CD14-positive monocyte (primary cell): ENCODE data around the gene NAP1L4. TPM values are rescaled to one million over a fixed set of nuclear protein-coding genes. Genes with fewer than 3 reads are reported as not detected.

Experiments
- DNase-seq, 3 donors: peaks; one replicate each; pipeline ENCODE4 v3.0.0-alpha.2; 2011 to 2022
- H2AFZ ChIP-seq: 2 replicates; pipeline ENCODE4 v1.6.0; 2012; ENCODE audit warnings: mild to moderate bottlenecking, low read depth, low read length, inconsistent platforms; ENCODE audit not compliant: insufficient read depth, poor library complexity, severe bottlenecking
- H3K27ac ChIP-seq, 2 donors: 1 replicate in 1 of 2; 2 replicates in 1 of 2; pipeline ENCODE4 v1.5.1; 2012 to 2013; ENCODE audit warnings: low read length in 2 of 2, control low read depth in 1 of 2, inconsistent platforms in 1 of 2, low read depth in 1 of 2, mild to moderate bottlenecking in 1 of 2
- H3K27me3 ChIP-seq, 2 donors: one replicate each; pipeline versions ENCODE4 v1.6.0 to v1.6.1; 2011 to 2013; ENCODE audit warnings: low read length in 2 of 2; ENCODE audit not compliant: control insufficient read depth in 2 of 2, insufficient read depth in 2 of 2
- H3K36me3 ChIP-seq, 2 donors: replicated peaks in 1 of 2; 1 replicate in 1 of 2; 2 replicates in 1 of 2; pipeline versions ENCODE4 v1.5.1 to v1.6.1; 2012 to 2013; ENCODE audit warnings: low read length in 2 of 2, control low read depth in 1 of 2, inconsistent platforms in 1 of 2, mild to moderate bottlenecking in 1 of 2; ENCODE audit not compliant: insufficient read depth in 2 of 2, control insufficient read depth in 1 of 2
- H3K4me1 ChIP-seq, 2 donors: 1 replicate in 1 of 2; 2 replicates in 1 of 2; pipeline versions ENCODE4 v1.5.1 to v1.6.1; 2012 to 2013; ENCODE audit warnings: low read length in 2 of 2, control low read depth in 1 of 2, inconsistent platforms in 1 of 2, mild to moderate bottlenecking in 1 of 2, moderate library complexity in 1 of 2; ENCODE audit not compliant: insufficient read depth in 2 of 2, control insufficient read depth in 1 of 2
- H3K4me2 ChIP-seq: replicated peaks from 2 replicates; pipeline ENCODE3; 2012; ENCODE audit warnings: low read length, moderate library complexity, mild to moderate bottlenecking; ENCODE audit not compliant: poor library complexity, severe bottlenecking; ENCODE audit errors: extremely low read depth
- H3K4me3 ChIP-seq, 3 experiments: fragments of 200-600 bp in 1 of 3; sonication (generic) in 1 of 3; replicated peaks in 1 of 3; 1 replicate in 2 of 3; 2 replicates in 1 of 3; pipeline ENCODE4 v1.5.1; 2011 to 2013; ENCODE audit warnings: low read length in 3 of 3, mild to moderate bottlenecking in 3 of 3, control low read depth in 2 of 3, low read depth in 2 of 3, inconsistent platforms in 1 of 3, moderate library complexity in 1 of 3
- H3K79me2 ChIP-seq: 2 replicates; pipeline ENCODE4 v1.6.0; 2012; ENCODE audit warnings: mild to moderate bottlenecking, control low read depth, inconsistent platforms, low read length, moderate library complexity; ENCODE audit not compliant: insufficient read depth
- H3K9ac ChIP-seq: 2 replicates; pipeline ENCODE4 v1.6.0; 2017; ENCODE audit warnings: low read length, mild to moderate bottlenecking; ENCODE audit not compliant: insufficient read depth, poor library complexity, severe bottlenecking
- H3K9me3 ChIP-seq, 2 donors: replicated peaks in 1 of 2; 1 replicate in 1 of 2; 2 replicates in 1 of 2; pipeline versions ENCODE4 v1.5.1 to v1.6.1; 2012 to 2013; ENCODE audit warnings: low read length in 2 of 2, control low read depth in 1 of 2; ENCODE audit not compliant: control insufficient read depth in 1 of 2, insufficient read depth in 1 of 2
- H4K20me1 ChIP-seq: 2 replicates; pipeline ENCODE4 v1.6.0; 2012; ENCODE audit warnings: mild to moderate bottlenecking, low read length, control low read depth, moderate library complexity; ENCODE audit not compliant: insufficient read depth
- H3K27ac Mint-ChIP-seq, 7 donors: one replicate each; pipeline ENCODE4 v1.8.0; 2020; ENCODE audit warnings: mild to moderate bottlenecking in 7 of 7, mixed read lengths in 7 of 7, moderate library complexity in 6 of 7, inconsistent platforms in 2 of 7
- H3K27me3 Mint-ChIP-seq, 3 donors: one replicate each; pipeline ENCODE4 v1.8.0; 2021 to 2022; ENCODE audit warnings: low read depth in 3 of 3, mild to moderate bottlenecking in 3 of 3, mixed read lengths in 3 of 3, moderate library complexity in 3 of 3, inconsistent platforms in 1 of 3
- H3K36me3 Mint-ChIP-seq, 2 donors: one replicate each; pipeline ENCODE4 v1.8.0; 2020; ENCODE audit warnings: mixed read lengths in 2 of 2, inconsistent platforms in 1 of 2, mild to moderate bottlenecking in 1 of 2
- H3K4me1 Mint-ChIP-seq: one replicate; pipeline ENCODE4 v1.8.0; 2020; ENCODE audit warnings: mild to moderate bottlenecking, mixed read lengths
- H3K4me3 Mint-ChIP-seq, 2 donors: one replicate each; pipeline ENCODE4 v1.8.0; 2020; ENCODE audit warnings: mild to moderate bottlenecking in 2 of 2, mixed read lengths in 2 of 2, moderate library complexity in 1 of 2
- H3K9me3 Mint-ChIP-seq, 7 donors: one replicate each; pipeline ENCODE4 v1.8.0; 2020 to 2022; ENCODE audit warnings: mixed read lengths in 7 of 7, mild to moderate bottlenecking in 6 of 7, moderate library complexity in 6 of 7, inconsistent platforms in 2 of 7
- WGBS: methylation state at CpG from one replicate; pipeline ENCODE4 v1.1.5; 2013; ENCODE audit warnings: missing lambda C conversion rate; ENCODE audit not compliant: insufficient coverage; 5-methylcytosine and 5-hydroxymethylcytosine counted together
- intact Hi-C, 2 donors: fragments of 100-400 bp; cut with micrococcal nuclease; formaldehyde crosslinking; loops; one replicate each; pipeline versions ENCODE4 v1.15.0 to v1.15.1; 2023
- polyA plus RNA-seq, 3 donors: library from polyadenylated mRNA; depleted of rRNA in 1 of 3; unstranded in 2 of 3; stranded (reverse) in 1 of 3; fragments of 300-500 nt in 2 of 3; fragments of >200 nt in 1 of 3; fragmentation: Illumina TruSeq in 2 of 3; gene quantifications; 1 replicate in 2 of 3; 2 replicates in 1 of 3; pipeline ENCODE4 v1.2.3, GENCODE V29; 2012 to 2021
- TF ChIP-seq, protein P1 (sequence below): fragments of 200-600 bp; IDR thresholded peaks from one replicate; pipeline ENCODE4 v1.8.0; 2022; ENCODE audit warnings: antibody characterized with exemption, mild to moderate bottlenecking

The NAP1L4 gene
- polyA plus RNA-seq, 3 donors, result 42.1 to 44.9 (median 44.9) TPM

DNA sequence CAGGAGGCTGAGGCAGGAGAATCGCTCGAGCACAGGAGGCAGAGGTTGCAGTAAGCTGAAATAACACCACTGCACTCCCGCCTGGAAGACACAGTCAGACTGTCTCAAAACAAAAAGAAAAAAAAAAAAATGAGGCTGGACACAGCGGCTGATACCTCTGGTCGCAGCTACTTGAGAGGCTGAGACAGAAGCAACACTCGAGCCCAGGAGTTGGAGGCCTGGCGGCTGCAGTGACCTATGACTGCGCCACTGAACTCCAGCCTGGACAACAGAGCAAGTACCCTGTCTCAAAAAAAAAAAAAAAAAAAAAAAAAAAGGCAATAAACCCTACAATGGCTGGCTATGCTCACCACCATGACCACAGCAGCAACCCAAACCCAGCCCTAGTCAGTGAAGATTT, 11.0 kb downstream of the NAP1L4 start:
- Histone ChIP-seq H3K79me2 (peaks cover 96% of the 10 kb centered on the region), H3K27me3 (no peaks in the 10 kb centered on the region), H3K27ac (no peak overlapping the region), H3K4me2 (no peak overlapping the region), H3K9me3 (no peaks in the 10 kb centered on the region), H3K4me1 (no peaks in the 10 kb centered on the region), H3K4me3 (no peak overlapping the region), H4K20me1 (peaks cover 95% of the 10 kb centered on the region), H2AFZ (no peak overlapping the region), H3K9ac (no peak overlapping the region), H3K36me3 (peaks cover 29 to 47% of the 10 kb centered on the region in 2 donors)
- intact Hi-C loops, result no loop called here
- DNase-seq, result no peak
- Mint-ChIP-seq H3K27ac (peak overlapping the region in 3 of 7 donors; percentile 7 to 50 (median 22)), H3K27me3 (no peaks in the 10 kb centered on the region), H3K4me1 (peaks cover 7% of the 10 kb centered on the region), H3K9me3 (no peaks in the 10 kb centered on the region), H3K36me3 (peaks cover 30 to 45% of the 10 kb centered on the region in 2 donors), H3K4me3 (no peak overlapping the region)
- 100% methylated on average over 7 of the region's 8 CpGs for WGBS
- TF ChIP-seq, protein P1, sequence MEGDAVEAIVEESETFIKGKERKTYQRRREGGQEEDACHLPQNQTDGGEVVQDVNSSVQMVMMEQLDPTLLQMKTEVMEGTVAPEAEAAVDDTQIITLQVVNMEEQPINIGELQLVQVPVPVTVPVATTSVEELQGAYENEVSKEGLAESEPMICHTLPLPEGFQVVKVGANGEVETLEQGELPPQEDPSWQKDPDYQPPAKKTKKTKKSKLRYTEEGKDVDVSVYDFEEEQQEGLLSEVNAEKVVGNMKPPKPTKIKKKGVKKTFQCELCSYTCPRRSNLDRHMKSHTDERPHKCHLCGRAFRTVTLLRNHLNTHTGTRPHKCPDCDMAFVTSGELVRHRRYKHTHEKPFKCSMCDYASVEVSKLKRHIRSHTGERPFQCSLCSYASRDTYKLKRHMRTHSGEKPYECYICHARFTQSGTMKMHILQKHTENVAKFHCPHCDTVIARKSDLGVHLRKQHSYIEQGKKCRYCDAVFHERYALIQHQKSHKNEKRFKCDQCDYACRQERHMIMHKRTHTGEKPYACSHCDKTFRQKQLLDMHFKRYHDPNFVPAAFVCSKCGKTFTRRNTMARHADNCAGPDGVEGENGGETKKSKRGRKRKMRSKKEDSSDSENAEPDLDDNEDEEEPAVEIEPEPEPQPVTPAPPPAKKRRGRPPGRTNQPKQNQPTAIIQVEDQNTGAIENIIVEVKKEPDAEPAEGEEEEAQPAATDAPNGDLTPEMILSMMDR, result no peak

DNA sequence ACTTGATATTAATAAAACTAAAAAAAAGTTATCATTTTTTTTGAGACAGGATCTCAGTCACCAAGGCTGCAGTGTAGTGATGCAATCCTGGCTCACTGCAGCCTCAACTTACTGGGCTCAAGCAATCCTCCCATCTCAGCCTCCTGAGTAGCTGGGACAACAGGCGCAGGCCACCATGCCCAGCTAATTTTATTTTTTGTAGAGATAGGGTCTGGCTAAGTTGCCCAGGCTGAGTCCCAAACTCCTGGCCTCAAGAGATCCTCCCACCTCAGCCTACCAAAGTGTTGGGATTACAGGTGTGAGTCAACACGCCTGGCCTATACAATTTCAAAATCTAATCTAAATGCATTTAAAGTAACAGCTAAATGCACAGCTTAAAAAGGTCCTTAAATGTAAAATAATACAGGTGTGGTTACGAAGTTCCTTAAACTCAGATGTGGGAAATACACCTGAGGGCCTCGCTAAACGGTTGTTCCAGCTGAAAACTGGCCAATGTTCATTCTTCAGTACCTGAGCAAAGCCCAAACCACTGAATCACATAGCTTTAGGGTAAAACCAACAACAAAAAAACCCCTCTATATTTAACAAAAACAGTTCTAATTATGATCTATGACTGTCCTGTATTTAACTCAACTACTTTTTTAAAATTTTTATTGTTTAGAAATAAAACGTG, 11.8 kb downstream of the NAP1L4 start:
- no CpG with 5 or more reads among the region's 6 CpGs for WGBS
- intact Hi-C loops, result no loop called here
- Mint-ChIP-seq H3K27ac (no peak overlapping the region), H3K9me3 (no peaks in the 10 kb centered on the region), H3K4me3 (no peak overlapping the region), H3K36me3 (peaks cover 37 to 50% of the 10 kb centered on the region in 2 donors), H3K4me1 (peaks cover 7% of the 10 kb centered on the region), H3K27me3 (no peaks in the 10 kb centered on the region)
- Histone ChIP-seq H3K9me3 (no peaks in the 10 kb centered on the region), H3K4me2 (no peak overlapping the region), H3K79me2 (peaks cover 94% of the 10 kb centered on the region), H2AFZ (no peak overlapping the region), H3K27ac (peak overlapping the region in 1 of 2 donors; percentile 20), H3K4me3 (no peak overlapping the region), H3K9ac (no peak overlapping the region), H3K27me3 (no peaks in the 10 kb centered on the region), H3K4me1 (no peaks in the 10 kb centered on the region), H4K20me1 (peaks cover 96% of the 10 kb centered on the region), H3K36me3 (peaks cover 36 to 55% of the 10 kb centered on the region in 2 donors)
- TF ChIP-seq, protein P1, result no peak
- no peak for DNase-seq
